ENCODE data around the gene TMEM147.

The TMEM147 gene

GRCh38 chr19:35518313-35518712, 27.1 kb upstream of the TMEM147 start:
- in situ Hi-C loops (cut with MboI; ENCODE audit: low sequenced_read_pairs) = no loop called here

- in situ Hi-C loops (cut with MboI; ENCODE audit: low sequenced_read_pairs) = no loop called here
Measured at GRCh38 chr19:35519291-35519690, 26.1 kb upstream of the TMEM147 start.

GRCh38 chr19:35521124-35521743, 24.2 kb upstream of the TMEM147 start:
- in situ Hi-C loops (cut with MboI; ENCODE audit: low sequenced_read_pairs) = no loop called here

GRCh38 chr19:35522745-35523327, 22.6 kb upstream of the TMEM147 start:
- in situ Hi-C loops (cut with MboI; ENCODE audit: low sequenced_read_pairs) = no loop called here

GRCh38 chr19:35524181-35524837, 21.1 kb upstream of the TMEM147 start:
- in situ Hi-C loops (cut with MboI; ENCODE audit: low sequenced_read_pairs) = no loop called here

GRCh38 chr19:35525873-35526272, 19.6 kb upstream of the TMEM147 start:
- in situ Hi-C loops (cut with MboI; ENCODE audit: low sequenced_read_pairs) = no loop called here

- in situ Hi-C loops (cut with MboI; ENCODE audit: low sequenced_read_pairs) = no loop called here
Measured at GRCh38 chr19:35528218-35529038, 17.0 kb upstream of the TMEM147 start, which contains the start of gene SBSN. TSS of gene SBSN (minus strand) at chr19:35528311. CDS start at chr19:35528281, 30 bp downstream.

GRCh38 chr19:35529241-35530218, 15.9 kb upstream of the TMEM147 start:
- in situ Hi-C loops (cut with MboI; ENCODE audit: low sequenced_read_pairs) = no loop called here

GRCh38 chr19:35531291-35531690, 14.1 kb upstream of the TMEM147 start:
- in situ Hi-C loops (cut with MboI; ENCODE audit: low sequenced_read_pairs) = no loop called here

- in situ Hi-C loops (cut with MboI; ENCODE audit: low sequenced_read_pairs) = no loop called here
Measured at GRCh38 chr19:35533201-35533821, 12.1 kb upstream of the TMEM147 start, which contains the start of gene GAPDHS. TSS of gene GAPDHS (plus strand) at chr19:35533456. CDS start at chr19:35533528, 72 bp downstream.

- in situ Hi-C loops (cut with MboI; ENCODE audit: low sequenced_read_pairs) = no loop called here
Measured at GRCh38 chr19:35533822-35534392, 11.5 kb upstream of the TMEM147 start.

GRCh38 chr19:35534803-35535480, 10.5 kb upstream of the TMEM147 start:
- in situ Hi-C loops (cut with MboI; ENCODE audit: low sequenced_read_pairs) = no loop called here

- in situ Hi-C loops (cut with MboI; ENCODE audit: low sequenced_read_pairs) = no loop called here
Measured at GRCh38 chr19:35539314-35539713, 6.1 kb upstream of the TMEM147 start.

- in situ Hi-C loops (cut with MboI; ENCODE audit: low sequenced_read_pairs) = no loop called here
Measured at GRCh38 chr19:35539850-35540249, 5.6 kb upstream of the TMEM147 start.

GRCh38 chr19:35540356-35540927, 5.0 kb upstream of the TMEM147 start:
- in situ Hi-C loops (cut with MboI; ENCODE audit: low sequenced_read_pairs) = no loop called here

GRCh38 chr19:35542209-35542608, 3.2 kb upstream of the TMEM147 start:
- in situ Hi-C loops (cut with MboI; ENCODE audit: low sequenced_read_pairs) = no loop called here

- in situ Hi-C loops (cut with MboI; ENCODE audit: low sequenced_read_pairs) = no loop called here
Measured at GRCh38 chr19:35543280-35544109, 1.9 kb upstream of the TMEM147 start.
